ACC112 (cell line): ENCODE data around the gene MAPT.
"Not testable (repeated sequence)": the region's sequence is repeated elsewhere in the genome, so short reads cannot be mapped to it uniquely, and the experiment has no call there.

Experiments
- H2AFZ ChIP-seq: fragments of 200-600 bp; sonication (generic); one replicate; pipeline ENCODE4 v1.6.0; 2017; ENCODE audit warnings: antibody characterized with exemption, low read length; ENCODE audit not compliant: unreplicated experiment
- H3K27ac ChIP-seq: fragments of 200-600 bp; sonication (generic); 2 replicates; pipeline ENCODE4 v1.5.1; 2014; ENCODE audit warnings: low read depth, mild to moderate bottlenecking, antibody characterized with exemption, low read length, moderate library complexity
- H3K27me3 ChIP-seq: fragments of 200-600 bp; sonication (generic); 2 replicates; pipeline ENCODE4 v1.6.1; 2014; ENCODE audit warnings: mild to moderate bottlenecking, antibody characterized with exemption, low read length, moderate library complexity, mixed read lengths; ENCODE audit not compliant: insufficient read depth
- H3K36me3 ChIP-seq: fragments of 200-600 bp; sonication (generic); 2 replicates; pipeline ENCODE4 v1.6.1; 2016; ENCODE audit warnings: mild to moderate bottlenecking, antibody characterized with exemption, low read length, moderate library complexity, mixed read lengths; ENCODE audit not compliant: insufficient read depth
- H3K4me1 ChIP-seq: fragments of 200-600 bp; sonication (generic); one replicate; pipeline ENCODE4 v1.6.1; 2016; ENCODE audit warnings: low read length, mixed read lengths; ENCODE audit not compliant: insufficient read depth, unreplicated experiment, control insufficient read depth
- H3K4me3 ChIP-seq: fragments of 200-600 bp; sonication (generic); 2 replicates; pipeline ENCODE4 v1.5.1; 2014; ENCODE audit warnings: mild to moderate bottlenecking, low read depth, low read length
- H3K79me2 ChIP-seq: fragments of 200-600 bp; sonication (generic); one replicate; pipeline ENCODE4 v1.6.0; 2016; ENCODE audit warnings: low read length; ENCODE audit not compliant: control insufficient read depth, unreplicated experiment, insufficient read depth

The MAPT gene

DNA sequence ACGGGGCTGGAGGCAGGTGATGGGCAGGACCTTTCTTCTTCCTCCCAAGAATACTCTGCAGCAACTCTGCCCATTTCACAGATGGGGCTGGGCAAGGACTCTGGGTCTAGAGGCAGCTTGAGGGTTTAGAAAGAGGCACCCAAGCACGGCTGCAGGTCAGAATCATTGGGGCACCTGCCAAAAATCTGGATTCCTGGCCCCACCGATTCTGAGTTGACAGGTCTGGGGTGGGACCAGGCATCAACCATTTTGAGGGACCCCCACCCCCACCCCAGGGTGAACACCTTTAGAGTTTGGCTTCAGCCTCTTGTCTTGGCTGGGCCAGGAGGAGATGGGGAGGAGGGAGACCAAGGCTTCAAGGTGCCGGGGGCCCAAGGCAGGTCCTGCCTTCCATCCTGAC is 44.3 kb upstream of the MAPT start:
- no peaks in the 10 kb centered on the region for H3K79me2 ChIP-seq
- H2AFZ ChIP-seq = no peak overlapping the region
- no peak overlapping the region for H3K27ac ChIP-seq
- no peaks in the 10 kb centered on the region for H3K36me3 ChIP-seq
- H3K4me1 ChIP-seq = no peaks in the 10 kb centered on the region
- H3K27me3 ChIP-seq = peaks cover 40% of the 10 kb centered on the region
- no peak overlapping the region for H3K4me3 ChIP-seq

DNA sequence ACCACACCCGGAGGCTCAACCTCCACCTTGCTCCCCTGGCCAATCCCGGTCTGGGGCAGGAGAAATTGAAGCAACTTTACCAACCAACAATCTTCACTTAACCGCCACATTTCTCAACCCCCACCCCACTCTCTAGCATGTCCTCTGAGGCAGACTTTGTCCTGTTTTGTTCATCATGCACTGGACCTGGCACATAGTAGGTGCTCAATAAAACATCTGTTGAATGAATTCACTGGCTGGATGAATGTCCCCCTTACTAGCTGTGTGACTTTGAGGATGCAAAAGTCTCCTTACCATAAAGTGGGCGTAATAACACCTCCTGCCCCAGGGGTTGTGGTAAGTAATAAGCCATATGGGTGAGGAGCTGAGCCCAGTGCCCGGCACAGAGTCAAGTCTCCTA is 43.9 kb upstream of the MAPT start:
- Histone ChIP-seq H3K36me3 (no peaks in the 10 kb centered on the region), H2AFZ (no peak overlapping the region), H3K27ac (no peak overlapping the region), H3K27me3 (peaks cover 45% of the 10 kb centered on the region), H3K4me3 (no peak overlapping the region), H3K4me1 (no peaks in the 10 kb centered on the region), H3K79me2 (no peaks in the 10 kb centered on the region)

DNA sequence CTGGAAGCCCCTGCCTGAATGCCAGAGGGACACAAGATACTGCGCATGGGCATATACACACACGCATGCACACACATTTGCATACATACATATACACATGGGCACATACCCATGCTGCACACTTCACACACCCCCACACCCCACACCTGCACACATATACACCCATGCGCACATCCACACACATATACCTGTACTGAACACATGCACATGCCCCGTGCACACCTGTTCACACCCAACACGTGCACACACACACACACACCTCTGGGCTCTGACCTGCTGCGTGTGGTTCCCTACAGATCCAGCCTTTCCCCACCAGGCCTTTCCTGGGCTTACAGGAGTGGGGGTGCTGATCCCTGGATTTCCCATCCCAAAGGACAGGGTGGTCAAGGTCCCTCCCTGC is 43.3 kb upstream of the MAPT start:
- Histone ChIP-seq H3K4me3 (no peak overlapping the region), H3K36me3 (no peaks in the 10 kb centered on the region), H3K27me3 (peaks cover 50% of the 10 kb centered on the region), H3K4me1 (no peaks in the 10 kb centered on the region), H2AFZ (no peak overlapping the region), H3K27ac (no peak overlapping the region), H3K79me2 (no peaks in the 10 kb centered on the region)

DNA sequence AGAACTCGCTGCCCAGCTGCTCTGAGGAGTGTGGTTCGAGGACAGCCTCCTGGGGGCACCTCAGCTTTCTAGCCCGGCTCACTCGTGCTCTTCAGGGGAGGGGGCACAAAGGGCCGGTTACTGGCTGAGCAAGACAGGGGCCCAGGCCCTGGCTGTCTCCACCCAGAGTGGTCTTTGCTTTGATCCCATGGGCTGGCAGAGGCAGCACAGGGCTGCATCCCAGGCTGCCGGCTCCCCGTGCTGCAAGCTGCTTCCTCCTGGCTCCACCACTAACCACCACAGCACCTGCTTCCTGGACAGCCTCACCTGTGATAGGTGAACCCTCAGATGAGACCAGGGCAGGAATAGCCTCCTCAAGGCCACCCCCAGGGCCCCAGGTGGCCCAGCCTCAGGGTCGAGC is 42.9 kb upstream of the MAPT start:
- Histone ChIP-seq H3K4me1 (no peaks in the 10 kb centered on the region), H3K79me2 (no peaks in the 10 kb centered on the region), H3K36me3 (no peaks in the 10 kb centered on the region), H3K27me3 (peaks cover 53% of the 10 kb centered on the region), H3K27ac (no peak overlapping the region), H2AFZ (no peak overlapping the region), H3K4me3 (no peak overlapping the region)

DNA sequence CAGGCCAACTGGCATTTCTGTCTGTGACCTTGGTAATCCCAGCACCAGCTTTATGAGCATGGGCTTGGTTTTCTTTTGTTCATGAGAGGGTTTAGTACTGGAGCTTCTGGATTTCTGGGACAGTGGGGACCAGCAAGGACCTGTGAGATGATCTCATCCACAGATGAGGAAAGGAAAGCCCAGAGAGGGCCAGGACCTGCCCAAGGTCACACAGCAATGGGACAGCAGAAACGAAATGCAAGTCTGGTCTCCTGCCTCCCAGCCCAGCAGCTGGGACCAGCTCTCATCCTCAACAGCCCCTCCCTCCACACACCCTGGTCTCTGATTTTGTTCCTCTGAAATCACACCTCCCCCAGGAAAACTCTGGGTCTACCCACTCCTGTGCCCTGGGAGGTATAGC is 42.5 kb upstream of the MAPT start:
- no peak overlapping the region for H2AFZ ChIP-seq
- H3K27ac ChIP-seq = no peak overlapping the region
- H3K36me3 ChIP-seq = no peaks in the 10 kb centered on the region
- no peak overlapping the region for H3K4me3 ChIP-seq
- no peaks in the 10 kb centered on the region for H3K4me1 ChIP-seq
- H3K79me2 ChIP-seq = no peaks in the 10 kb centered on the region
- peaks cover 52% of the 10 kb centered on the region for H3K27me3 ChIP-seq

DNA sequence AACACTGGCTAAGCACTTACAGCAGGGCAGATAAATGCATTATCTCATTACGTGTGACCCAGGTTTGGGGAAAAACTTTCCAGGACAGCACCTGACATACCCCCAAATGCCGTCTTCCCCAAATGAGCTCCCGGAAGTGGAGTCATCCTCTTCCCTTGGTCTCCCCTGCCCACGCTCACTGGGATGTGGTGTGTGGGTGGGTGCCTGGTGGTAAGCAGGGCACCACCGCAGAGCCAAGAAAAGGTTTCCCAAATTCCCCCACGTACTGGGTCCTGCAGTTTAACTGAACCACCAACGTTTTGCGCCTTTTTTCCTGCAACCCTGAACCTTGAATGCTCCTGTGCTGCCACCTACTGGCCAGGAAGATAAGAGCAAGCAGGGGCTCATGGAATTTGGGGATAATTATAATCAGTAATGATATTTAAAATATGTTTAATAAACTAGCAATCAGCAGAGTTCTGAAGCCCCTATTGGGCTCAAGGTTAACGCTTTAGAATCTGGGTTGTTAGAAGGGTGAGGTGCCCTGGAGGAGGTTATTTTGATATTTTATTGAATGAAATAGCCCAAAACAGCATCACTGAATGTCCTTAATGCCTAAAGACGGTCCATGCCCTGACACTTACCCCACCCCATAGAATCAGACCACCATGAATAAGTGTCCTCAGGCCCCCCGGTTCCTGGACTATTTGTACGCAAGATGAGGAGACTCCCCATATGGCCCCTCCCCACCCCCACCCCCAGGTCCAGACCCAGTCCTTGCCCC is 41.6 kb upstream of the MAPT start:
- Histone ChIP-seq H3K27me3 (peaks cover 56% of the 10 kb centered on the region), H3K79me2 (no peaks in the 10 kb centered on the region), H3K4me3 (no peak overlapping the region), H2AFZ (no peak overlapping the region), H3K36me3 (no peaks in the 10 kb centered on the region), H3K27ac (no peak overlapping the region), H3K4me1 (no peaks in the 10 kb centered on the region)

DNA sequence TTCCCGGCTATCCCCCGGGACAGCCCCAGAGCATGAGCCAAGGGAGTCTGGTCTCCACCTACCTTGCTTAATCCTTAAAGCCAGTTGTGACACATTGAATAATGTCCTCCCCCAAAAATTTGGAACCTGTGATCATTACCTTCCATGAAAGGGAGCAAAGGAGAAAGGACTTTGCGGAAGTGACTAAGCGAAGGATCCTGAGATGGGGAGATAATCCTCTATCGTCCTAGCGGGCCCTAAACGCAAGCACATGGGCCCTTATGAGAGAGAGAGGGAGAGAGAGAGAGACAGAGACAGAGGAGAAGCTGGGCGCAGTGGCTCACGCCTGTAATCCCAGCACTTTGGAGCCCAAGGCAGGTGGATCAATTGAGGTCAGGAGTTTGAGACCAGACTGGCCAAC is 40.1 kb upstream of the MAPT start:
- H3K27ac ChIP-seq = no peak overlapping the region
- H2AFZ ChIP-seq = no peak overlapping the region
- H3K4me3 ChIP-seq = no peak overlapping the region
- H3K27me3 ChIP-seq = peaks cover 58% of the 10 kb centered on the region
- H3K4me1 ChIP-seq = no peaks in the 10 kb centered on the region
- no peaks in the 10 kb centered on the region for H3K79me2 ChIP-seq
- no peaks in the 10 kb centered on the region for H3K36me3 ChIP-seq

DNA sequence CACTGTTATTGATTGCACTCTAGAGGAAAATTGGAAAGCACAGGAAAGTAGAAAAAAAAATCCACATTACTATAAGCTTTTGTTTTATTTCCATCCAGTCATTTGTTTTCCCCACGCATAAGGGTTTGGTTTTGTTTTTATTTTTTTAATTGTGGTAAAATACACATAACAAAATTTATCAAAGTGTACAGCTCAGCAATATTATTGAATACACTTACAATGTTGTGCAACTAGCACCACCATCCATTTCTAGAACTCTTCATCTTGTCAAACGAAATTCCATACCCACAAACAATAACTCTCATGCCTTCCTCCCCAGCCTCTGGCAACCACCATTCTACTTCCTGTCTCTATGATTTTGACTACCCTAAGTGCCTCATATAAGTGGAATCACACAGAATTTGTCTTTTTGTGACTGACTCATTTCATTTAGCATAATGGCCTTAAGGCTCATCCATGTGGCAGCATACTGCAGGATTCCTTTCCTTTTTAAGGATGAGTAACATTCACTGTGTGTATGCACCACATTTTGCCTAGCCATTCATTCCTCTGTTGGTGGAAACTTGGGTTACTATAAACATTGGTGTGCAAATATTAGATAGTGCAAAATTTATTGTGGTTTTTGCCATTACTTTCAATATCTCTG is 38.5 kb upstream of the MAPT start:
- peaks cover 72% of the 10 kb centered on the region for H3K27me3 ChIP-seq
- H3K36me3 ChIP-seq = no peaks in the 10 kb centered on the region
- no peaks in the 10 kb centered on the region for H3K4me1 ChIP-seq
- no peaks in the 10 kb centered on the region for H3K79me2 ChIP-seq
- no peak overlapping the region for H3K4me3 ChIP-seq
- no peak overlapping the region for H3K27ac ChIP-seq
- H2AFZ ChIP-seq = no peak overlapping the region

DNA sequence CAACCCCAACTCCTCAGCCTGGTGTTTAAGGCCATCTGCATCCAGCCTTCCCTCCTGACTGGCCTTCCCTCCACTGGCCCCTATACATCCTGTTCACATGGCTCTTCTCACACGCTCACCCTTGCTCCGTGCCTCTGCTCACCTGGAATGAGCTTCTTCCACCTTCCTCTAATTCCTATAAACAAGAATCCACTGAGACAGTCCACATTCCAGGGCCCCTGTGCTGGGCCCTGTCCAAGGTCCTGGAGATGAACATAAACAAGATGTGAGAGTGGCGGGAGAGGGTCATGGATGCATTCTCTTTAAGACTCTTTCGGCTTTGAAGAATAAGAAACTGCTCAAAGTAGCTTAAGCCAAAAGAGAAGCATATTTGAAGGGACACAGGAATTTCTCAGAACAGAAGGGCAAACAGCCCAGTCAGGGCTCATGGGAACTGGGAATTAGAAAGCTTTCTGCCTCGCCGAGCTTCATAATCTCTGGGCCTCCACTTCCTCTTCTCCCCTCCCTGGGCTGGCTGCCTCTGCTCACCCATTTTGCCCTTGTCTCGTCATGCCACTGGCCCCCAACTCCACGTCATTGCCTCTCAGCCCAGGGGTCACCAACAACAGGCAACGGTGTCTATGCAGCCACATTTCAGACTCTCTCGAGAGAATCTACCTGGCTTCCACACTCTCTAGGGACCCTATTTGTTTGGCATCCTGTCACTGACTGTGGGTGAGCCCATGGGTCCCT is 36.2 kb upstream of the MAPT start:
- Histone ChIP-seq H3K36me3 (no peaks in the 10 kb centered on the region), H3K4me3 (no peak overlapping the region), H3K79me2 (no peaks in the 10 kb centered on the region), H3K27ac (no peak overlapping the region), H2AFZ (no peak overlapping the region), H3K27me3 (peaks cover 82% of the 10 kb centered on the region), H3K4me1 (no peaks in the 10 kb centered on the region)

DNA sequence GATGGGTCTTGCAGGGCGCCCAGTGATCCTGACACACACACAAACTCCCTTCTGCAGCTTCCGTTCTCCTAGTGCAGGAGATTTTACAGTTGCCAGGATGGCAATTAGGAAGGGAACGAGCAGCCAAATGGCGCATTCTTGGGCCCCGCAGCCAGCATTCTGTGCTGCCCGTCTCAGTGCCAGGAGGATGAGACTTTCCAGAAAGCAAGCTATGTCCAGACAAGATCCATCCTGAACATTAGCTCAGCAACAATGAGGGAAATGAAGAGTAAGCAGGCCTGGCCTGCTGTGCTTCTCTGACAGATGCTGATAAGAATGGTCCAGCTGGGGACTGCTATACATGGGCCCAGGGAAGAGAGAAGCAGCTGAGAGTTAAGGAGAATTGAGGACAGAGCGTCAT is 33.2 kb upstream of the MAPT start:
- Histone ChIP-seq H2AFZ (no peak overlapping the region), H3K4me3 (no peak overlapping the region), H3K4me1 (no peaks in the 10 kb centered on the region), H3K27ac (no peak overlapping the region), H3K36me3 (no peaks in the 10 kb centered on the region), H3K27me3 (peaks cover 87% of the 10 kb centered on the region), H3K79me2 (no peaks in the 10 kb centered on the region)

DNA sequence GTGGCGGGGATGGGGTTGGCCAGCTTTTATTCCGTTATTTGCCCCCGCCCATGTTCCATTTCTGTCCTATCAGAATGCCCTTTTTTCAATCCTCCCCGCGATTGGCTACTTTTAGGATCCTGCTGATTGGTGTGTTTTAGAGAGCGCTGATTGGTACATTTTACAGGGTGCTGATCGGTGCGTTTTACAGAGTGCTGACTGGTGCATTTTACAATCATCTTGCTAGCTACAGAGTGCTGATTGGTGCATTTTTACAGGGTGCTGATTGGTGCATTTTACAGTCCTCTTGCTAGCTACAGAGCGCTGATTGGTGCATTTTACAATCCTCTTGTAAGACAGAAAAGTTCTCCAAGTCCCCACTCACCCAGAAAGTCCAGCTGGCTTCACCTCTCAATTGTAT is 32.2 kb upstream of the MAPT start:
- H3K79me2 ChIP-seq, H3K27ac ChIP-seq, H3K36me3 ChIP-seq, H3K4me1 ChIP-seq, H2AFZ ChIP-seq, H3K4me3 ChIP-seq: not testable (repeated sequence)
- H3K27me3 ChIP-seq = peaks cover 92% of the 10 kb centered on the region
